SK-N-SH treated with all-trans-retinoic acid at 6 μM for 48 hours (cell line): Measurements from ENCODE around the gene ZNF627.
A peak's percentile ranks its signal among the peaks of the same experiment; 100 is the strongest.

Experiments
- ATAC-seq: fragments of 200-7000 bp; cut with Tn5 transposase; 3 replicates; pipeline ENCODE4 v1.9.1; 2020; ENCODE audit warnings: mild to moderate bottlenecking, moderate library complexity
- ARNTL ChIP-seq: fragments of 450-650 bp; formaldehyde crosslinking; IDR thresholded peaks from 2 replicates; pipeline ENCODE4 v1.5.0; 2020; ENCODE audit warnings: low read depth, mild to moderate bottlenecking, moderate library complexity, borderline replicate concordance
- BACH2 ChIP-seq: fragments of 250-450 bp; sonication (Bioruptor Pico); IDR thresholded peaks from 2 replicates; pipeline ENCODE4 v1.9.0; 2021; ENCODE audit warnings: mild to moderate bottlenecking, borderline replicate concordance
- CSDC2 ChIP-seq: fragments of 250-450 bp; sonication (Bioruptor Pico); IDR thresholded peaks from 2 replicates; pipeline ENCODE4 v1.5.0; 2020; ENCODE audit warnings: mild to moderate bottlenecking, moderate library complexity
- ESRRG ChIP-seq: fragments of 250-450 bp; sonication (Bioruptor Pico); IDR thresholded peaks from 2 replicates; pipeline ENCODE4 v1.6.1; 2021; ENCODE audit warnings: mild to moderate bottlenecking
- GLIS3 ChIP-seq: fragments of 250-450 bp; sonication (Bioruptor Pico); IDR thresholded peaks from 2 replicates; pipeline ENCODE4 v1.5.0; 2020; ENCODE audit warnings: mild to moderate bottlenecking, moderate library complexity
- ISL1 ChIP-seq: fragments of 250-450 bp; sonication (Bioruptor Pico); IDR thresholded peaks from 2 replicates; pipeline ENCODE4 v2.1.2; 2022; ENCODE audit warnings: mild to moderate bottlenecking, moderate library complexity
- PPARA ChIP-seq: fragments of 250-450 bp; sonication (Bioruptor Pico); IDR thresholded peaks from 2 replicates; pipeline ENCODE4 v1.5.0; 2020; ENCODE audit warnings: mild to moderate bottlenecking, borderline replicate concordance
- RARB ChIP-seq: fragments of 250-450 bp; sonication (Bioruptor Pico); IDR thresholded peaks from 2 replicates; pipeline ENCODE4 v1.8.0; 2021; ENCODE audit warnings: mild to moderate bottlenecking, moderate library complexity
- SNAI2 ChIP-seq: fragments of 250-450 bp; sonication (Bioruptor Pico); IDR thresholded peaks from 2 replicates; pipeline ENCODE4 v1.5.0; 2020; ENCODE audit warnings: mild to moderate bottlenecking, moderate library complexity
- TCF4 ChIP-seq: fragments of 250-450 bp; sonication (Bioruptor Pico); IDR thresholded peaks from 2 replicates; pipeline ENCODE4 v1.8.0; 2021; ENCODE audit warnings: mild to moderate bottlenecking, moderate library complexity, borderline replicate concordance
- TOX ChIP-seq: fragments of 250-450 bp; sonication (Bioruptor Pico); IDR thresholded peaks from 2 replicates; pipeline ENCODE4 v1.8.0; 2021; ENCODE audit warnings: mild to moderate bottlenecking, moderate library complexity, borderline replicate concordance
- ZC3H10 ChIP-seq: fragments of 250-450 bp; sonication (Bioruptor Pico); IDR thresholded peaks from 2 replicates; pipeline ENCODE4 v1.5.1; 2021; ENCODE audit warnings: mild to moderate bottlenecking, moderate library complexity
- ZFP3 ChIP-seq: fragments of 250-450 bp; sonication (Bioruptor Pico); IDR thresholded peaks from 2 replicates; pipeline ENCODE4 v1.5.0; 2020; ENCODE audit warnings: mild to moderate bottlenecking, moderate library complexity
- ZFP30 ChIP-seq: fragments of 450-650 bp; formaldehyde crosslinking; IDR thresholded peaks from 2 replicates; pipeline ENCODE4 v1.5.0; 2022; ENCODE audit warnings: mild to moderate bottlenecking, moderate library complexity
- ZNF565 ChIP-seq: fragments of 450-650 bp; formaldehyde crosslinking; conservative IDR thresholded peaks from 2 replicates; pipeline ENCODE4 v1.5.0; 2020; ENCODE audit warnings: low read depth, mild to moderate bottlenecking, moderate library complexity
- ZNF70 ChIP-seq: fragments of 450-650 bp; formaldehyde crosslinking; IDR thresholded peaks from 2 replicates; pipeline ENCODE4 v1.5.0; 2020; ENCODE audit warnings: mild to moderate bottlenecking, moderate library complexity
- ZNF8 ChIP-seq: fragments of 450-650 bp; formaldehyde crosslinking; IDR thresholded peaks from 2 replicates; pipeline ENCODE4 v1.5.0; 2020; ENCODE audit warnings: mild to moderate bottlenecking, moderate library complexity
- TF ChIP-seq, protein P1 (sequence below): fragments of 250-450 bp; sonication (Bioruptor Pico); IDR thresholded peaks from 2 replicates; pipeline ENCODE4 v1.5.0; 2020; ENCODE audit warnings: mild to moderate bottlenecking, moderate library complexity
- TF ChIP-seq, protein P2 (sequence below): fragments of 250-450 bp; sonication (Bioruptor Pico); IDR thresholded peaks from 2 replicates; pipeline ENCODE4 v1.5.1; 2020; ENCODE audit warnings: low read depth, mild to moderate bottlenecking, moderate library complexity
- TF ChIP-seq, protein P3 (sequence below): fragments of 250-450 bp; sonication (Bioruptor Pico); IDR thresholded peaks from 2 replicates; pipeline ENCODE4 v1.5.1; 2021; ENCODE audit warnings: mild to moderate bottlenecking, moderate library complexity
- TF ChIP-seq, protein P4 (sequence below): fragments of 250-450 bp; sonication (Bioruptor Pico); IDR thresholded peaks from 2 replicates; pipeline ENCODE4 v1.8.0; 2021; ENCODE audit warnings: low read depth, mild to moderate bottlenecking, moderate library complexity, borderline replicate concordance

The ZNF627 gene

DNA sequence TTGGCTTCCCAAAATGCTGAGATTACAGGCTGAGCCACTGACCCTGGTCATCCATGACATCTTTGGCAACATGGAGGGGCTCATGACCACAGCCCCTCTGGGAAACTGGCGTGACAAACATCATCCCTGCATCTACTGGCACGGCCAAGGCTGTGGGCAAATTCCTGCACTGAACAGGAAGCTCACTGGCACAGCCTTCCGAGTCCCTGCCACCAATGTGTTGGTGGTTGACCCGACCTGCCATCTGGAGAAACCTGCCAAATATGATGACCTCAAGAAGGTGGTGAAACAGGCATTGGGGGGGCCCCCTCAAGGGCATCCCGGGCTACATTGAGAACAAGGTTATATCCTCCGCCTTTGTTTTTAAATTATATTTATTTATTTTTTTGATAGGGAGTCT is 11.0 kb upstream of the ZNF627 start:
- TF ChIP-seq SNAI2 (CRISPR knock-in tag) (no peak), BACH2 (CRISPR knock-in tag) (no peak), ZNF70 (CRISPR knock-in tag) (no peak), ARNTL (CRISPR knock-in tag) (no peak), ESRRG (CRISPR knock-in tag) (no peak), ZNF8 (no peak), ZFP30 (no peak), ZFP3 (CRISPR knock-in tag) (no peak), TOX (CRISPR knock-in tag) (no peak), PPARA (CRISPR knock-in tag) (no peak), GLIS3 (CRISPR knock-in tag) (no peak)
- TF ChIP-seq, protein P1, sequence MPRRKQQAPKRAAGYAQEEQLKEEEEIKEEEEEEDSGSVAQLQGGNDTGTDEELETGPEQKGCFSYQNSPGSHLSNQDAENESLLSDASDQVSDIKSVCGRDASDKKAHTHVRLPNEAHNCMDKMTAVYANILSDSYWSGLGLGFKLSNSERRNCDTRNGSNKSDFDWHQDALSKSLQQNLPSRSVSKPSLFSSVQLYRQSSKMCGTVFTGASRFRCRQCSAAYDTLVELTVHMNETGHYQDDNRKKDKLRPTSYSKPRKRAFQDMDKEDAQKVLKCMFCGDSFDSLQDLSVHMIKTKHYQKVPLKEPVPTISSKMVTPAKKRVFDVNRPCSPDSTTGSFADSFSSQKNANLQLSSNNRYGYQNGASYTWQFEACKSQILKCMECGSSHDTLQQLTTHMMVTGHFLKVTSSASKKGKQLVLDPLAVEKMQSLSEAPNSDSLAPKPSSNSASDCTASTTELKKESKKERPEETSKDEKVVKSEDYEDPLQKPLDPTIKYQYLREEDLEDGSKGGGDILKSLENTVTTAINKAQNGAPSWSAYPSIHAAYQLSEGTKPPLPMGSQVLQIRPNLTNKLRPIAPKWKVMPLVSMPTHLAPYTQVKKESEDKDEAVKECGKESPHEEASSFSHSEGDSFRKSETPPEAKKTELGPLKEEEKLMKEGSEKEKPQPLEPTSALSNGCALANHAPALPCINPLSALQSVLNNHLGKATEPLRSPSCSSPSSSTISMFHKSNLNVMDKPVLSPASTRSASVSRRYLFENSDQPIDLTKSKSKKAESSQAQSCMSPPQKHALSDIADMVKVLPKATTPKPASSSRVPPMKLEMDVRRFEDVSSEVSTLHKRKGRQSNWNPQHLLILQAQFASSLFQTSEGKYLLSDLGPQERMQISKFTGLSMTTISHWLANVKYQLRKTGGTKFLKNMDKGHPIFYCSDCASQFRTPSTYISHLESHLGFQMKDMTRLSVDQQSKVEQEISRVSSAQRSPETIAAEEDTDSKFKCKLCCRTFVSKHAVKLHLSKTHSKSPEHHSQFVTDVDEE, result no peak
- no peak for ATAC-seq

DNA sequence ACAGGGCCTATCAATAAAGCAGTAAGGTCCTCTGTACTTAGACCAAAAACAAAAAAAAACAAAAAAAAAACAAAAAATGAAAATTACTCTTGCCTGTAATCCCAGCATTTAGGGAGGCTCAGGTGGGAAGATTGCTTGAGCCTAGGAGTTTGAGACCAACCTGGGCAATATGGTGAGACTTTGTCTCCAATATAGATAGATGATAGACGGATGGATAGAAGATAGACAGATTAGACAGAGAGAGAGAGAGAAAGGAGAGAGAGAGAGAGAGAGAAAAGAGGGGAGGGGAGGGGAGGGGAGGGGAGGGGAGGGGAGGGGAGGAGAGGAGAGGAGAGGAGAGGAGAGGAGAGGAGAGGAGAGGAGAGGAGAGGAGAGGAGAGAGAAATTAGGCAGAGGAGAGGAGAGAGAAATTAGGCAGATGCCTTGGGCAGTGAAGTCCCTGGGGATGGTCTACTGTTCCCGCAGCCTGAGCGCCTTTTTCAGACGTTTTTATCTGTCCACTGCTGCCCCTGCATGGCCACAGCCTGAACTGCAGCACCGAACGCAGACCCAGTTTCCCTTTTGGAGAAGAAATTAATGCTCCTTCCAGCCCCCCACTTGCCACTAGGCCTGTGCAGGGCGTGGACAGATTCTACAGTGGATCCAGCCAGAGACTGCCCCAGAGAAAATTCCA is 9.8 kb upstream of the ZNF627 start:
- ATAC-seq, result peak; percentile 97

DNA sequence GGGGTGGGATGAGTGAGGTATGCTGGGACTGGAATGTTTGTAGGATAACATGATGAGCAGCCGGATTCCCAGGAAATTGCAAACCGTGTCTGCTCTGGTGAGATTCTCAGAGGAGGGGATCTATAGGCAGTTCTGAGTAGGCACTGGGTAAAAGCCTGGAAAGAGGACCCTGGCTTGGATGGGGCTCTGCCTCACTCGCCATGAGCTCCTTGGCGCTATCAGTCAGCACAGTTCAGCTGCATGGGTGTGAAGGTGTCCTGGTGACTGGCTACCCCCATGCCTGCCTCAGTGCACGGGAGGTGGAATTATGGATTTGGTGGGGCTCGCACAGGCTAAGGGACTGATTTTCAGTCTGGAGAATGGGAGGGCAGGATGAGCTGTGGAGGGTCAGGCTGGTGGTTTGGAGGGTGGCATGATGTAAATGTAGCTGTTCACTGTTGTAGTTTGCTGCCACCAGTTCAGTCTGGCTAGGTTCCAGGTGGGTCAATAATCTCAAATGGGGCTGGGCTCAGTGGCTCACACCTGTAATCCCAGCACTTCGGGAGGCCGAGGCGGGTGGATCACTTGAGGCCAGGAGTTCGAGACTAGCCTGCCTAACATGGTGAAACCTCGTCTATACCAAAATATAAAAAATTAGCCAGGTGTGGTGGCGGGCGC is 9.2 kb upstream of the ZNF627 start:
- peak; percentile 66 for ATAC-seq

More for the DNA sequence above, 9.8 kb upstream of the ZNF627 start:
- TF ChIP-seq GLIS3 (CRISPR knock-in tag), result no peak
- no peak for TF ChIP-seq ZNF565 (CRISPR knock-in tag)
- no peak for TF ChIP-seq TOX (CRISPR knock-in tag)
- TF ChIP-seq ZFP30, result no peak
- TF ChIP-seq, protein P1, result no peak
- no peak for TF ChIP-seq TCF4 (CRISPR knock-in tag)
- no peak for TF ChIP-seq ISL1
- TF ChIP-seq, protein P2, sequence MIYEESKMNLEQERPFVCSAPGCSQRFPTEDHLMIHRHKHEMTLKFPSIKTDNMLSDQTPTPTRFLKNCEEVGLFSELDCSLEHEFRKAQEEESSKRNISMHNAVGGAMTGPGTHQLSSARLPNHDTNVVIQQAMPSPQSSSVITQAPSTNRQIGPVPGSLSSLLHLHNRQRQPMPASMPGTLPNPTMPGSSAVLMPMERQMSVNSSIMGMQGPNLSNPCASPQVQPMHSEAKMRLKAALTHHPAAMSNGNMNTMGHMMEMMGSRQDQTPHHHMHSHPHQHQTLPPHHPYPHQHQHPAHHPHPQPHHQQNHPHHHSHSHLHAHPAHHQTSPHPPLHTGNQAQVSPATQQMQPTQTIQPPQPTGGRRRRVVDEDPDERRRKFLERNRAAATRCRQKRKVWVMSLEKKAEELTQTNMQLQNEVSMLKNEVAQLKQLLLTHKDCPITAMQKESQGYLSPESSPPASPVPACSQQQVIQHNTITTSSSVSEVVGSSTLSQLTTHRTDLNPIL (CRISPR knock-in tag), result no peak
- no peak for TF ChIP-seq SNAI2 (CRISPR knock-in tag)
- TF ChIP-seq, protein P3, sequence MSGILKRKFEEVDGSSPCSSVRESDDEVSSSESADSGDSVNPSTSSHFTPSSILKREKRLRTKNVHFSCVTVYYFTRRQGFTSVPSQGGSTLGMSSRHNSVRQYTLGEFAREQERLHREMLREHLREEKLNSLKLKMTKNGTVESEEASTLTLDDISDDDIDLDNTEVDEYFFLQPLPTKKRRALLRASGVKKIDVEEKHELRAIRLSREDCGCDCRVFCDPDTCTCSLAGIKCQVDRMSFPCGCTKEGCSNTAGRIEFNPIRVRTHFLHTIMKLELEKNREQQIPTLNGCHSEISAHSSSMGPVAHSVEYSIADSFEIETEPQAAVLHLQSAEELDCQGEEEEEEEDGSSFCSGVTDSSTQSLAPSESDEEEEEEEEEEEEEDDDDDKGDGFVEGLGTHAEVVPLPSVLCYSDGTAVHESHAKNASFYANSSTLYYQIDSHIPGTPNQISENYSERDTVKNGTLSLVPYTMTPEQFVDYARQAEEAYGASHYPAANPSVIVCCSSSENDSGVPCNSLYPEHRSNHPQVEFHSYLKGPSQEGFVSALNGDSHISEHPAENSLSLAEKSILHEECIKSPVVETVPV (CRISPR knock-in tag), result no peak
- no peak for TF ChIP-seq ESRRG (CRISPR knock-in tag)
- TF ChIP-seq ZNF8, result no peak
- TF ChIP-seq CSDC2 (CRISPR knock-in tag), result no peak
- no peak for TF ChIP-seq ZC3H10
- TF ChIP-seq ZFP3 (CRISPR knock-in tag), result no peak

More for the DNA sequence above, 9.2 kb upstream of the ZNF627 start:
- no peak for TF ChIP-seq ZFP3 (CRISPR knock-in tag)
- no peak for TF ChIP-seq ZC3H10
- TF ChIP-seq CSDC2 (CRISPR knock-in tag), result no peak
- no peak for TF ChIP-seq TCF4 (CRISPR knock-in tag)
- TF ChIP-seq, protein P4, sequence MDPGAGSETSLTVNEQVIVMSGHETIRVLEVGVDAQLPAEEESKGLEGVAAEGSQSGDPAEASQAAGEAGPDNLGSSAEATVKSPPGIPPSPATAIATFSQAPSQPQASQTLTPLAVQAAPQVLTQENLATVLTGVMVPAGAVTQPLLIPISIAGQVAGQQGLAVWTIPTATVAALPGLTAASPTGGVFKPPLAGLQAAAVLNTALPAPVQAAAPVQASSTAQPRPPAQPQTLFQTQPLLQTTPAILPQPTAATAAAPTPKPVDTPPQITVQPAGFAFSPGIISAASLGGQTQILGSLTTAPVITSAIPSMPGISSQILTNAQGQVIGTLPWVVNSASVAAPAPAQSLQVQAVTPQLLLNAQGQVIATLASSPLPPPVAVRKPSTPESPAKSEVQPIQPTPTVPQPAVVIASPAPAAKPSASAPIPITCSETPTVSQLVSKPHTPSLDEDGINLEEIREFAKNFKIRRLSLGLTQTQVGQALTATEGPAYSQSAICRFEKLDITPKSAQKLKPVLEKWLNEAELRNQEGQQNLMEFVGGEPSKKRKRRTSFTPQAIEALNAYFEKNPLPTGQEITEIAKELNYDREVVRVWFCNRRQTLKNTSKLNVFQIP (CRISPR knock-in tag), result no peak
- no peak for TF ChIP-seq ESRRG (CRISPR knock-in tag)
- TF ChIP-seq TOX (CRISPR knock-in tag), result no peak
- TF ChIP-seq ZNF70 (CRISPR knock-in tag), result no peak
- no peak for TF ChIP-seq RARB (CRISPR knock-in tag)
